VCaP (cell line): ENCODE measurements around the gene NPC1.

Experiments
- H3K27ac ChIP-seq: fragments of 450-650 bp; 2 replicates; pipeline ENCODE4 v1.5.1; 2017
- TF ChIP-seq, protein P1 (sequence below): fragments of 450-650 bp; conservative IDR thresholded peaks from 2 replicates; pipeline ENCODE4 v1.5.1; 2017; ENCODE audit warnings: mild to moderate bottlenecking, moderate library complexity

The NPC1 gene

GRCh38 chr18:23530195-23530594, 56.1 kb downstream of the NPC1 start:
- TF ChIP-seq, protein P1, sequence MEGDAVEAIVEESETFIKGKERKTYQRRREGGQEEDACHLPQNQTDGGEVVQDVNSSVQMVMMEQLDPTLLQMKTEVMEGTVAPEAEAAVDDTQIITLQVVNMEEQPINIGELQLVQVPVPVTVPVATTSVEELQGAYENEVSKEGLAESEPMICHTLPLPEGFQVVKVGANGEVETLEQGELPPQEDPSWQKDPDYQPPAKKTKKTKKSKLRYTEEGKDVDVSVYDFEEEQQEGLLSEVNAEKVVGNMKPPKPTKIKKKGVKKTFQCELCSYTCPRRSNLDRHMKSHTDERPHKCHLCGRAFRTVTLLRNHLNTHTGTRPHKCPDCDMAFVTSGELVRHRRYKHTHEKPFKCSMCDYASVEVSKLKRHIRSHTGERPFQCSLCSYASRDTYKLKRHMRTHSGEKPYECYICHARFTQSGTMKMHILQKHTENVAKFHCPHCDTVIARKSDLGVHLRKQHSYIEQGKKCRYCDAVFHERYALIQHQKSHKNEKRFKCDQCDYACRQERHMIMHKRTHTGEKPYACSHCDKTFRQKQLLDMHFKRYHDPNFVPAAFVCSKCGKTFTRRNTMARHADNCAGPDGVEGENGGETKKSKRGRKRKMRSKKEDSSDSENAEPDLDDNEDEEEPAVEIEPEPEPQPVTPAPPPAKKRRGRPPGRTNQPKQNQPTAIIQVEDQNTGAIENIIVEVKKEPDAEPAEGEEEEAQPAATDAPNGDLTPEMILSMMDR: no peak
- no peak overlapping the region for H3K27ac ChIP-seq

- TF ChIP-seq, protein P1: no peak
- no peak overlapping the region for H3K27ac ChIP-seq
Observed at GRCh38 chr18:23529604-23530003, 56.7 kb downstream of the NPC1 start.

DNA sequence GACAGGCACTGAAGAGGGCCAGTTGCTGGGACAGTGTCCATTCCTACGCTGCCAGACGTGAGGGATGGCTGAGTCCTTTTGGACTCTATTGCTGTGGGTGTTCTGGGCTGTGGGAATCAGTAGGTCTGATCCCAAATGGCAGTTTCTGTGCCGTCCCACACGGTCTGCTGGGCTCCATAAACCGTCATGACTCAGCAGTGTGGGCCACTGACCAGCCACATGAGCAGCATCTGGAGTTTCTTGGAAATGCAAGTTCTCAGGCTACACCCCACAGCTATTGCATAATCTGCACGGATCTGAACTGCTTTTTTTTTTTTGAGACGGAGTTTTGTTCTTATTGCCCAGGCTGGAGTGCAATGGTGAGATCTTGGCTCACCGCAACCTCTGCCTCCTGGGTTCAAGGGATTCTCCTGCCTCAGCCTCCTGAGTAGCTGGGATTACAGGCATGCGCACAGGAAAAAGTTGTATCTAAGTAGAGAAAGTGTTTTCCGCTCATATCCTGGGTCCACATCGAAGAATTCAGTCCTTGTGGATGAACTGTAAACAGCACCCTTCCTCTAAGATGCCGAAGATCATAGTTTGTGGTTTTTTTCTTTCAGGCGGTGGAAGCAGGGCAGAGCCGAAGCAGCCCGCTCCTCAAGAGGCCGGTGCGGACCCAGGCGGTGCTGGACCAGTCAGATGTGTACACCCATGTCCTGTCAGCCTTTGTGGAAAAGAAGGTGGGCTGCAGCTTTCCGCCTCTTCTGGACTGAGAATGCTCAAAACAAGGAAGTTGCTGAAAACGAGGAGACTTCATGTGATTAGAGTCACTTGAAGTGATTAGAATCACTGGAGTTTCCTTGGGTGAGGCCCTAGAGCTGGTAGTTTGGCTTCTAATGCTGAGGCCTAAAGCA, 57.5 kb downstream of the NPC1 start:
- H3K27ac ChIP-seq: no peak overlapping the region
- TF ChIP-seq, protein P1: no peak

- H3K27ac ChIP-seq: no peak overlapping the region
- TF ChIP-seq, protein P1: no peak
Observed at GRCh38 chr18:23526501-23527063, 59.7 kb downstream of the NPC1 start.

- no peak overlapping the region for H3K27ac ChIP-seq
- TF ChIP-seq, protein P1: no peak
Observed at GRCh38 chr18:23524213-23524707, 62.0 kb downstream of the NPC1 start.

- no peak overlapping the region for H3K27ac ChIP-seq
- TF ChIP-seq, protein P1: no peak
Observed at GRCh38 chr18:23523429-23524212, 62.7 kb downstream of the NPC1 start.

DNA sequence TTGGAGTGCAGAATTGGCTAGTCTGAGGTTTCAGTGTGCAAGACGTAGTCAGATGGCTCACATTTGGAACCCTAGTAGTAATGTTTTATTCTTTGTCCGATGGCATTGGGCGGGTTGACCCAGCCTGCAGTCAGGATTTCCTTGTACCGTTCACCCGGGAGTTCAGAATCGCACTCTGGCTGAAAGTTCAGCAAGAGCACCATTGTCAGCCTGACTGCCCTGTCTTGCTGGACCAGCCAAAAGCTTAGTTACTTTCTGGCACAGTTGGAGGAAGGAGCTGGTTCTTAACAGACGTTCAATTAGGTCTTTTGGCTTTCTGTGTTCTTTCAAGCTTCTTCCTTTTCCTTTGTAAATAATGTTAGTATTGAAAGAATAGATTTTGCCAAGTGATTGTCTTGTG, 64.4 kb downstream of the NPC1 start:
- H3K27ac ChIP-seq: no peak overlapping the region
- TF ChIP-seq, protein P1: no peak
